IMR-90 (cell line): Measurements from ENCODE around the gene UNC13C. TPM values are rescaled to one million over a fixed set of nuclear protein-coding genes. Genes with fewer than 3 reads are reported as not detected.

Experiments
- ATAC-seq: fragments of 200-7000 bp; cut with Tn5 transposase; 2 replicates; pipeline ENCODE4 v1.9.1; 2020; ENCODE audit warnings: low read depth, mild to moderate bottlenecking, moderate library complexity
- BruUV-seq: library from RNA; stranded (reverse); fragments of 400-500 nt; replicated peaks from 2 replicates; lab custom pipeline; 2021; lab: Mats Ljungman, UMichigan
- CTCF ChIA-PET: fragments of 300-600 bp; formaldehyde crosslinking; extraction: SDS; loops from one replicate; lab custom pipeline; 2021; ENCODE audit warnings: antibody characterized with exemption; lab: Yijun Ruan, JAX
- POLR2A ChIA-PET: fragments of 300-600 bp; sonication (Branson Sonifier 250); formaldehyde crosslinking; loops from one replicate; lab custom pipeline; 2022; ENCODE audit warnings: antibody characterized with exemption; ENCODE audit not compliant: unreplicated experiment; lab: Charles Lee
- DNase-seq: peaks from one replicate; pipeline ENCODE4 v3.0.0; 2013
- H2AFZ ChIP-seq: replicated peaks from 2 replicates; pipeline ENCODE3; 2013; ENCODE audit warnings: low read length, mild to moderate bottlenecking; ENCODE audit not compliant: poor library complexity
- H2AK5ac ChIP-seq: 2 replicates; pipeline ENCODE4 v1.6.1; 2013; ENCODE audit warnings: low read depth, low read length, inconsistent platforms
- H2AK9ac ChIP-seq: replicated peaks from 2 replicates; pipeline ENCODE3; 2013; ENCODE audit warnings: mild to moderate bottlenecking, low read depth, low read length, moderate library complexity; ENCODE audit not compliant: poor library complexity
- H2BK120ac ChIP-seq: 2 replicates; pipeline ENCODE4 v1.6.1; 2013; ENCODE audit warnings: low read depth, low read length, inconsistent platforms
- H2BK15ac ChIP-seq: 3 replicates; pipeline ENCODE4 v1.6.1; 2013; ENCODE audit warnings: low read depth, low read length, inconsistent platforms
- H2BK20ac ChIP-seq: 2 replicates; pipeline ENCODE4 v1.6.1; 2013; ENCODE audit warnings: low read depth, mild to moderate bottlenecking, inconsistent platforms, low read length, moderate library complexity
- H2BK5ac ChIP-seq: 2 replicates; pipeline ENCODE4 v1.6.1; 2013; ENCODE audit warnings: mild to moderate bottlenecking, low read depth, low read length, inconsistent platforms; ENCODE audit not compliant: poor library complexity, severe bottlenecking
- H3K14ac ChIP-seq: replicated peaks from 2 replicates; pipeline ENCODE4 v1.6.1; 2013; ENCODE audit warnings: low read depth, low read length, inconsistent platforms
- H3K18ac ChIP-seq: 2 replicates; pipeline ENCODE4 v1.6.1; 2013; ENCODE audit warnings: low read depth, low read length, control low read depth
- H3K23ac ChIP-seq: 2 replicates; pipeline ENCODE4 v1.6.1; 2013; ENCODE audit warnings: low read depth, low read length, inconsistent platforms
- H3K27ac ChIP-seq: 2 replicates; pipeline ENCODE4 v1.5.1; 2013; ENCODE audit warnings: mild to moderate bottlenecking, control low read depth, low read length; ENCODE audit not compliant: insufficient read depth
- H3K27me3 ChIP-seq: 2 replicates; pipeline ENCODE4 v1.6.1; 2013; ENCODE audit warnings: low read length; ENCODE audit not compliant: control insufficient read depth, insufficient read depth
- H3K36me3 ChIP-seq: 2 replicates; pipeline ENCODE4 v1.6.1; 2013; ENCODE audit warnings: low read length, mixed read lengths; ENCODE audit not compliant: control insufficient read depth, insufficient read depth
- H3K4ac ChIP-seq: 2 replicates; pipeline ENCODE4 v1.6.1; 2013; ENCODE audit warnings: low read depth, low read length, inconsistent platforms
- H3K4me1 ChIP-seq: 2 replicates; pipeline ENCODE4 v1.6.1; 2013; ENCODE audit warnings: low read length, mixed read lengths; ENCODE audit not compliant: control insufficient read depth, insufficient read depth
- H3K4me2 ChIP-seq: 2 replicates; pipeline ENCODE4 v1.6.1; 2013; ENCODE audit warnings: low read depth, mild to moderate bottlenecking, control low read depth, low read length, moderate library complexity
- H3K4me3 ChIP-seq: 2 replicates; pipeline ENCODE4 v1.5.1; 2013; ENCODE audit warnings: low read depth, mild to moderate bottlenecking, control low read depth, low read length, moderate library complexity; ENCODE audit not compliant: insufficient read depth
- H3K56ac ChIP-seq: 2 replicates; pipeline ENCODE4 v1.6.1; 2013; ENCODE audit warnings: low read length, inconsistent platforms; ENCODE audit not compliant: insufficient read depth; ENCODE audit errors: extremely low read depth
- H3K79me1 ChIP-seq, 2 experiments: 2 replicates each; pipeline ENCODE4 v1.6.1; 2013; ENCODE audit warnings: low read length in 2 of 2, inconsistent platforms in 1 of 2, low read depth in 1 of 2
- H3K9ac ChIP-seq: 2 replicates; pipeline ENCODE4 v1.6.1; 2013; ENCODE audit warnings: low read depth, low read length, control low read depth
- H3K9me1 ChIP-seq: 2 replicates; pipeline ENCODE4 v1.6.1; 2013; ENCODE audit warnings: low read length, inconsistent platforms; ENCODE audit not compliant: insufficient read depth
- H3K9me3 ChIP-seq: 2 replicates; pipeline ENCODE4 v1.6.1; 2013; ENCODE audit warnings: low read length; ENCODE audit not compliant: control insufficient read depth, insufficient read depth
- H4K20me1 ChIP-seq: 2 replicates; pipeline ENCODE4 v1.6.1; 2013; ENCODE audit warnings: low read length, inconsistent platforms; ENCODE audit not compliant: insufficient read depth
- H4K5ac ChIP-seq: 2 replicates; pipeline ENCODE4 v1.6.1; 2013; ENCODE audit warnings: mild to moderate bottlenecking, low read depth, low read length, control low read depth
- H4K8ac ChIP-seq, 2 experiments: 2 replicates each; pipeline ENCODE4 v1.6.1; 2013; ENCODE audit warnings: low read depth in 2 of 2, low read length in 2 of 2, control low read depth in 1 of 2, inconsistent platforms in 1 of 2
- H4K91ac ChIP-seq: 2 replicates; pipeline ENCODE4 v1.6.1; 2013; ENCODE audit warnings: low read depth, low read length, inconsistent platforms; ENCODE audit not compliant: insufficient read depth
- CEBPB ChIP-seq: IDR thresholded peaks from 2 replicates; pipeline ENCODE4 v1.6.1; 2012; ENCODE audit warnings: low read depth, low read length, improper control_type of control experiment
- CHD1 ChIP-seq: IDR thresholded peaks from 2 replicates; pipeline ENCODE4 v1.6.1; 2012; ENCODE audit warnings: low read depth, low read length, improper control_type of control experiment
- MAFK ChIP-seq: IDR thresholded peaks from 2 replicates; pipeline ENCODE4 v1.6.1; 2012; ENCODE audit warnings: low read depth, low read length, improper control_type of control experiment
- MAZ ChIP-seq: IDR thresholded peaks from 2 replicates; pipeline ENCODE4 v1.6.1; 2012; ENCODE audit warnings: low read depth, mild to moderate bottlenecking, low read length, improper control_type of control experiment, moderate library complexity, borderline replicate concordance
- MXI1 ChIP-seq: IDR thresholded peaks from 2 replicates; pipeline ENCODE4 v1.6.1; 2012; ENCODE audit warnings: low read depth, mild to moderate bottlenecking, low read length, moderate library complexity, borderline replicate concordance
- POLR2A ChIP-seq: IDR thresholded peaks from 2 replicates; pipeline ENCODE4 v1.6.1; 2012; ENCODE audit warnings: mild to moderate bottlenecking, low read depth, low read length
- RAD21 ChIP-seq: IDR thresholded peaks from 2 replicates; pipeline ENCODE4 v1.6.1; 2012; ENCODE audit warnings: low read length, improper control_type of control experiment
- RCOR1 ChIP-seq: IDR thresholded peaks from 2 replicates; pipeline ENCODE4 v1.6.1; 2012; ENCODE audit warnings: mild to moderate bottlenecking, low read length, improper control_type of control experiment; ENCODE audit not compliant: insufficient replicate concordance
- RFX5 ChIP-seq: IDR thresholded peaks from 2 replicates; pipeline ENCODE4 v1.8.0; 2012; ENCODE audit warnings: low read depth, mild to moderate bottlenecking, low read length, moderate library complexity
- WGBS, 2 experiments: methylation state at CpG; one replicate each; pipeline versions ENCODE4 v1.1.5 to v1.1.7; 2013; ENCODE audit warnings: missing lambda C conversion rate in 2 of 2; ENCODE audit not compliant: insufficient read length in 1 of 2; ENCODE audit errors: extremely low coverage in 2 of 2; 5-methylcytosine and 5-hydroxymethylcytosine counted together
- dilution Hi-C: fragments of 300-500 bp; cut with HindIII; formaldehyde crosslinking; loops from one replicate; pipeline ENCODE4 v1.14.3; 2018; ENCODE audit warnings: low sequenced_read_pairs; ENCODE audit not compliant: unreplicated experiment
- in situ Hi-C: fragments of 300-500 bp; cut with MboI; formaldehyde crosslinking; loops from 3 replicates; pipeline ENCODE4 v1.14.3; 2019; ENCODE audit warnings: low sequenced_read_pairs, inconsistent platforms, mixed read lengths
- intact Hi-C: fragments of 100-400 bp; cut with micrococcal nuclease; formaldehyde crosslinking; loops from 2 replicates; pipeline ENCODE4 v1.10.0; 2022
- polyA plus RNA-seq, 3 experiments: library from polyadenylated mRNA; depleted of rRNA; stranded (reverse); fragments of >200 nt; gene quantifications; 2 replicates each; pipeline ENCODE4 v1.2.3, GENCODE V29; 2012; ENCODE audit warnings: low replicate concordance in 1 of 3
- total RNA-seq: library from RNA; depleted of rRNA; stranded (reverse); fragments of >200 nt; gene quantifications from 2 replicates; pipeline ENCODE4 v1.2.3, GENCODE V29; 2012
- TF ChIP-seq, protein P1 (sequence below): fragments of 150-350 bp; IDR thresholded peaks from 2 replicates; pipeline ENCODE4 v1.6.1; 2017; ENCODE audit warnings: mild to moderate bottlenecking, antibody characterized with exemption, low read length, low read depth

Gene UNC13C
- total and polyA plus RNA-seq, 2 of the 4 experiments (the other 2 are of a cell fraction) = not detected

DNA sequence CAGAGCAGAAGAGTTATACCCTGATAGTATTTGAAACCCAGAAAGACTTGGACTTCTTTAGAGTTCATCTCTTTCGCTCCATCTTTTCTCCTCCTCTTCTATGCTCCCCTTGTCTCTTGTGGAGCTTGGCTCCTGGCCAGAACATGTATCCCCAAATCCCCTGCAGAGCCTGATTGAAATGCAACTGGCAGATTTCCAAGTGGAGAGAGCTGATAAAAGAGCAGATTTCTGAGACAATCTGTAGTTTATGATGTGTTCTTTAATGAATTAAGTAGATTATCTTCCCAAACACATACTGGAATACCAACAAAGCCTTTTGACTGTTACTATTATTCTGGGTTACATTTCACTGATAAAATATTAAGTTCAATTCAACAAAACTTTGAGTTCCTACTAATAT, 33.4 kb downstream of the UNC13C start:
- H3K27ac ChIP-seq = no peak overlapping the region
- H3K27me3 ChIP-seq = no peaks in the 10 kb centered on the region
- H2AFZ ChIP-seq = no peak overlapping the region
- no peaks in the 10 kb centered on the region for H3K36me3 ChIP-seq
- no peaks in the 10 kb centered on the region for H3K4me1 ChIP-seq
- H3K18ac ChIP-seq = no peak overlapping the region
- H2BK20ac ChIP-seq = no peak overlapping the region
- no peak overlapping the region for H4K8ac ChIP-seq
- no peak overlapping the region for H2BK5ac ChIP-seq
- no peak overlapping the region for H3K4ac ChIP-seq
- TF ChIP-seq MAZ (no peak), MAFK (no peak), CHD1 (no peak), RFX5 (no peak), POLR2A (no peak), RCOR1 (no peak), CEBPB (no peak), MXI1 (no peak), RAD21 (no peak)
- TF ChIP-seq, protein P1, sequence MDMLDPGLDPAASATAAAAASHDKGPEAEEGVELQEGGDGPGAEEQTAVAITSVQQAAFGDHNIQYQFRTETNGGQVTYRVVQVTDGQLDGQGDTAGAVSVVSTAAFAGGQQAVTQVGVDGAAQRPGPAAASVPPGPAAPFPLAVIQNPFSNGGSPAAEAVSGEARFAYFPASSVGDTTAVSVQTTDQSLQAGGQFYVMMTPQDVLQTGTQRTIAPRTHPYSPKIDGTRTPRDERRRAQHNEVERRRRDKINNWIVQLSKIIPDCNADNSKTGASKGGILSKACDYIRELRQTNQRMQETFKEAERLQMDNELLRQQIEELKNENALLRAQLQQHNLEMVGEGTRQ = no peak
- no peaks in the 10 kb centered on the region for H4K20me1 ChIP-seq
- in situ Hi-C loops = no loop called here
- no peak overlapping the region for H3K4me3 ChIP-seq
- H3K79me1 ChIP-seq = no peaks in the 10 kb centered on the region
- ChIA-PET CTCF (no interaction called here), POLR2A (no interaction called here)
- no peak overlapping the region for H3K23ac ChIP-seq
- H3K9me1 ChIP-seq = no peaks in the 10 kb centered on the region
- no peak overlapping the region for H3K9ac ChIP-seq
- no peak overlapping the region for H3K56ac ChIP-seq
- dilution Hi-C loops = no loop called here
- no TSS peak for BruUV-seq
- ATAC-seq = no peak
- no peak overlapping the region for H2BK120ac ChIP-seq
- H4K91ac ChIP-seq = no peak overlapping the region
- H3K9me3 ChIP-seq = peaks cover 11% of the 10 kb centered on the region
- no CpG with 5 or more reads among the region's 1 CpG for WGBS, 2 experiments
- intact Hi-C loops = no loop called here
- H2AK9ac ChIP-seq = no peak overlapping the region
- no peak for DNase-seq
- H4K5ac ChIP-seq = no peak overlapping the region
- no peak overlapping the region for H2AK5ac ChIP-seq
- H3K4me2 ChIP-seq = no peak overlapping the region
- no peak overlapping the region for H3K14ac ChIP-seq
- no peak overlapping the region for H2BK15ac ChIP-seq
